ENCODE results near the gene MAD1L1.

Gene MAD1L1

GRCh38 chr7:1846331-1847065, 386.2 kb downstream of the MAD1L1 start:
- DNase-seq (ENCODE audit: low read depth): no peak
- no peak overlapping the region for H3K4me3 ChIP-seq (replicated peaks; ENCODE audit: low read depth, low read length)
- TF ChIP-seq CTCF (IDR thresholded peaks at IDR 0.05; ENCODE audit: low read length, missing control alignments): no peak

- no peak overlapping the region for H3K4me3 ChIP-seq (replicated peaks; ENCODE audit: low read depth, low read length)
- TF ChIP-seq CTCF (IDR thresholded peaks at IDR 0.05; ENCODE audit: low read length, missing control alignments): no peak
- DNase-seq (ENCODE audit: low read depth): no peak
These were observed 387.0 kb downstream of the MAD1L1 start for GRCh38 chr7:1845536-1846311.

- TF ChIP-seq CTCF (IDR thresholded peaks at IDR 0.05; ENCODE audit: low read length, missing control alignments): no peak
- DNase-seq (ENCODE audit: low read depth): no peak
- H3K4me3 ChIP-seq (replicated peaks; ENCODE audit: low read depth, low read length): no peak overlapping the region
These were observed 387.8 kb downstream of the MAD1L1 start for GRCh38 chr7:1844951-1845390.

GRCh38 chr7:1844336-1844950, 388.3 kb downstream of the MAD1L1 start:
- DNase-seq (ENCODE audit: low read depth): no peak
- no peak for TF ChIP-seq CTCF (IDR thresholded peaks at IDR 0.05; ENCODE audit: low read length, missing control alignments)
- H3K4me3 ChIP-seq (replicated peaks; ENCODE audit: low read depth, low read length): no peak overlapping the region

GRCh38 chr7:1843921-1844335, 388.8 kb downstream of the MAD1L1 start:
- DNase-seq (ENCODE audit: low read depth): no peak
- no peak overlapping the region for H3K4me3 ChIP-seq (replicated peaks; ENCODE audit: low read depth, low read length)
- no peak for TF ChIP-seq CTCF (IDR thresholded peaks at IDR 0.05; ENCODE audit: low read length, missing control alignments)

GRCh38 chr7:1843271-1843861, 389.4 kb downstream of the MAD1L1 start:
- DNase-seq (ENCODE audit: low read depth): no peak
- no peak overlapping the region for H3K4me3 ChIP-seq (replicated peaks; ENCODE audit: low read depth, low read length)
- no peak for TF ChIP-seq CTCF (IDR thresholded peaks at IDR 0.05; ENCODE audit: low read length, missing control alignments)
